Ecto neural progenitor cell (in vitro differentiated cells): ENCODE data around the gene APOH.

Source experiments
- DNase-seq: peaks from one replicate; pipeline ENCODE4 v3.0.0-alpha.2; 2018; ENCODE audit warnings: low spot score

The APOH gene

GRCh38 chr17:66191593-66192377 is 37.4 kb downstream of the APOH start, which contains the start of gene CEP112:
TSS of gene CEP112 (minus strand) at chr17:66192133.
- DNase-seq: peak; percentile 99

- no peak for DNase-seq
Measured at GRCh38 chr17:66190738-66191592, 38.2 kb downstream of the APOH start.

- DNase-seq: no peak
Measured at GRCh38 chr17:66187718-66188117, 41.5 kb downstream of the APOH start.

GRCh38 chr17:66185862-66186261 is 43.4 kb downstream of the APOH start:
- no peak for DNase-seq

- no peak for DNase-seq
Measured at GRCh38 chr17:66184392-66184791, 44.8 kb downstream of the APOH start.

GRCh38 chr17:66183529-66183928 is 45.7 kb downstream of the APOH start:
- DNase-seq: no peak

GRCh38 chr17:66178642-66179041 is 50.6 kb downstream of the APOH start:
- no peak for DNase-seq

GRCh38 chr17:66177048-66177447 is 52.2 kb downstream of the APOH start:
- DNase-seq: no peak

- DNase-seq: no peak
Measured at GRCh38 chr17:66175892-66176291, 53.3 kb downstream of the APOH start.

GRCh38 chr17:66172691-66173223 is 56.5 kb downstream of the APOH start:
- no peak for DNase-seq

GRCh38 chr17:66172144-66172543 is 57.1 kb downstream of the APOH start:
- DNase-seq: no peak

GRCh38 chr17:66171692-66172091 is 57.5 kb downstream of the APOH start:
- no peak for DNase-seq

GRCh38 chr17:66171172-66171571 is 58.0 kb downstream of the APOH start:
- DNase-seq: no peak

- DNase-seq: no peak
Measured at GRCh38 chr17:66169839-66170238, 59.4 kb downstream of the APOH start.

- no peak for DNase-seq
Measured at GRCh38 chr17:66167189-66167815, 61.9 kb downstream of the APOH start.

- no peak for DNase-seq
Measured at GRCh38 chr17:66165537-66166123, 63.6 kb downstream of the APOH start.
